A549 (cell line): ENCODE results near the gene OR5B12. TPM values are rescaled to one million over a fixed set of nuclear protein-coding genes. Genes with fewer than 3 reads are reported as not detected.
"Not testable (repeated sequence)": the region's sequence is repeated elsewhere in the genome, so short reads cannot be mapped to it uniquely, and the experiment has no call there.

ENCODE experiments used
- ATAC-seq, 2 experiments: fragments of 200-7000 bp in 1 of 2; fragments of >200 bp in 1 of 2; cut with Nextera tagmentation in 1 of 2; cut with Tn5 transposase in 1 of 2; 3 replicates each; pipeline versions ENCODE4 v1.8.0 to v1.9.1; 2018 to 2020; ENCODE audit warnings: mild to moderate bottlenecking in 1 of 2, moderate library complexity in 1 of 2
- CTCF ChIA-PET: fragments of 300-600 bp; sonication (Branson Sonifier 250); formaldehyde crosslinking; extraction: SDS; loops from one replicate; lab custom pipeline; 2021; ENCODE audit warnings: antibody characterized with exemption, inconsistent platforms; lab: Yijun Ruan, JAX
- POLR2A ChIA-PET: fragments of 350-600 bp; formaldehyde crosslinking; extraction: SDS; loops from one replicate; lab custom pipeline; 2021; ENCODE audit warnings: antibody characterized with exemption, inconsistent platforms; lab: Yijun Ruan, JAX
- DNase-seq, 2 experiments: peaks; one replicate each; pipeline versions ENCODE4 v3.0.0 to v3.0.0-alpha.2; 2011 to 2016; ENCODE audit warnings: low read depth in 1 of 2, low spot score in 1 of 2
- FAIRE-seq: peaks from 2 replicates; lab custom pipeline; 2011; peaks lifted over from hg19 to GRCh38; lab: Jason Lieb, UNC
- H3K27ac ChIP-seq, 2 experiments: fragments of >200 bp; sonication (Bioruptor Twin); formaldehyde crosslinking; 3 replicates each; pipeline ENCODE4 v1.5.1; 2016 to 2017
- H3K4me1 ChIP-seq: fragments of >200 bp; sonication (Bioruptor Twin); formaldehyde crosslinking; 3 replicates; pipeline ENCODE4 v1.6.1; 2016
- H3K4me2 ChIP-seq: fragments of >200 bp; sonication (Bioruptor Twin); formaldehyde crosslinking; 3 replicates; pipeline ENCODE4 v1.6.1; 2016
- H3K4me3 ChIP-seq: fragments of >200 bp; sonication (Bioruptor Twin); formaldehyde crosslinking; 3 replicates; pipeline ENCODE4 v1.5.1; 2016
- H3K9me3 ChIP-seq: fragments of >200 bp; sonication (Bioruptor Twin); formaldehyde crosslinking; 3 replicates; pipeline ENCODE4 v1.6.1; 2016
- BHLHE40 ChIP-seq: IDR thresholded peaks from 2 replicates; pipeline ENCODE4 v1.6.1; 2012; ENCODE audit warnings: low read depth, low read length, inconsistent platforms
- CBX8 ChIP-seq: fragments of 200-600 bp; sonication (generic); IDR thresholded peaks from 2 replicates; pipeline ENCODE4 v1.6.1; 2016
- CEBPB ChIP-seq, 2 experiments: fragments of >200 bp in 1 of 2; sonication (Bioruptor Twin) in 1 of 2; formaldehyde crosslinking in 1 of 2; IDR thresholded peaks; 2 replicates each; pipeline ENCODE4 v1.6.1; 2012 to 2016
- EHF ChIP-seq: fragments of 250-450 bp; sonication (Bioruptor Pico); IDR thresholded peaks from 2 replicates; pipeline ENCODE4 v1.5.0; 2020; ENCODE audit warnings: mild to moderate bottlenecking
- ESRRA ChIP-seq: fragments of 150-350 bp; IDR thresholded peaks from 2 replicates; pipeline ENCODE4 v1.6.1; 2014; ENCODE audit warnings: mild to moderate bottlenecking, low read length, borderline replicate concordance
- FOXS1 ChIP-seq: fragments of 250-450 bp; sonication (Bioruptor Pico); IDR thresholded peaks from 2 replicates; pipeline ENCODE4 v1.5.0; 2020; ENCODE audit warnings: mild to moderate bottlenecking, moderate library complexity
- GATA3 ChIP-seq: IDR thresholded peaks from 2 replicates; pipeline ENCODE4 v1.6.1; 2012; ENCODE audit warnings: borderline replicate concordance
- HOXB5 ChIP-seq: fragments of 250-450 bp; sonication (Bioruptor Pico); IDR thresholded peaks from 2 replicates; pipeline ENCODE4 v1.5.0; 2020; ENCODE audit warnings: mild to moderate bottlenecking, moderate library complexity
- JUNB ChIP-seq: fragments of >200 bp; sonication (Bioruptor Twin); formaldehyde crosslinking; IDR thresholded peaks from 2 replicates; pipeline ENCODE4 v1.6.1; 2016
- MAFK ChIP-seq: fragments of 450-650 bp; IDR thresholded peaks from 2 replicates; pipeline ENCODE4 v1.6.1; 2014; ENCODE audit not compliant: partially characterized antibody
- MAZ ChIP-seq: fragments of 150-350 bp; IDR thresholded peaks from 2 replicates; pipeline ENCODE4 v1.6.1; 2014; ENCODE audit warnings: antibody characterized with exemption, low read depth, low read length, borderline replicate concordance
- MYC ChIP-seq: IDR thresholded peaks from 2 replicates; pipeline ENCODE4 v1.6.1; 2012; ENCODE audit warnings: mild to moderate bottlenecking, inconsistent platforms, low read length, improper control_type of control experiment, borderline replicate concordance
- POLR2AphosphoS2 ChIP-seq: conservative IDR thresholded peaks from 2 replicates; pipeline ENCODE4 v1.6.1; 2012; ENCODE audit warnings: low read length, improper control_type of control experiment, inconsistent platforms
- RARB ChIP-seq: fragments of 250-450 bp; sonication (Bioruptor Pico); IDR thresholded peaks from 2 replicates; pipeline ENCODE4 v1.8.0; 2021; ENCODE audit warnings: mild to moderate bottlenecking, moderate library complexity
- RCOR1 ChIP-seq: fragments of 150-350 bp; IDR thresholded peaks from 2 replicates; pipeline ENCODE4 v1.6.1; 2014; ENCODE audit warnings: antibody characterized with exemption, low read length, low read depth
- SREBF2 ChIP-seq: fragments of 450-650 bp; IDR thresholded peaks from 2 replicates; pipeline ENCODE4 v1.6.1; 2014; ENCODE audit warnings: mild to moderate bottlenecking, moderate library complexity
- TFCP2L1 ChIP-seq: fragments of 250-450 bp; sonication (Bioruptor Pico); IDR thresholded peaks from 2 replicates; pipeline ENCODE4 v1.5.0; 2021; ENCODE audit warnings: mild to moderate bottlenecking
- ZNF302 ChIP-seq: fragments of 250-450 bp; sonication (Bioruptor Pico); IDR thresholded peaks from 2 replicates; pipeline ENCODE4 v1.9.0; 2021; ENCODE audit warnings: inconsistent platforms, mild to moderate bottlenecking, moderate library complexity
- ZSCAN20 ChIP-seq: fragments of 250-450 bp; sonication (Bioruptor Pico); IDR thresholded peaks from 2 replicates; pipeline ENCODE4 v1.8.0; 2022; ENCODE audit warnings: mild to moderate bottlenecking, moderate library complexity
- WGBS: methylation state at CpG from one replicate; pipeline ENCODE4 v1.1.6; 2017; ENCODE audit errors: missing lambda C conversion rate; 5-methylcytosine and 5-hydroxymethylcytosine counted together
- polyA plus RNA-seq, 4 experiments: library from polyadenylated mRNA; depleted of rRNA in 3 of 4; stranded (reverse); fragments of >200 nt; fragmentation: RNase III in 1 of 4; extraction: RNeasy Plus Mini Kit Qiagen cat#74134 plus additional on column Dnase treatment in 1 of 4; gene quantifications; 2 replicates in 3 of 4; 3 replicates in 1 of 4; pipeline ENCODE4 v1.2.3, GENCODE V29; 2011 to 2017
- TF ChIP-seq, protein P1 (sequence below): fragments of 250-450 bp; sonication (Bioruptor Pico); IDR thresholded peaks from 2 replicates; pipeline ENCODE4 v1.5.0; 2020; ENCODE audit warnings: low read depth, mild to moderate bottlenecking, moderate library complexity

The OR5B12 gene
- polyA plus RNA-seq, 2 of the 4 experiments (the other 2 are of a cell fraction) = not detected

DNA sequence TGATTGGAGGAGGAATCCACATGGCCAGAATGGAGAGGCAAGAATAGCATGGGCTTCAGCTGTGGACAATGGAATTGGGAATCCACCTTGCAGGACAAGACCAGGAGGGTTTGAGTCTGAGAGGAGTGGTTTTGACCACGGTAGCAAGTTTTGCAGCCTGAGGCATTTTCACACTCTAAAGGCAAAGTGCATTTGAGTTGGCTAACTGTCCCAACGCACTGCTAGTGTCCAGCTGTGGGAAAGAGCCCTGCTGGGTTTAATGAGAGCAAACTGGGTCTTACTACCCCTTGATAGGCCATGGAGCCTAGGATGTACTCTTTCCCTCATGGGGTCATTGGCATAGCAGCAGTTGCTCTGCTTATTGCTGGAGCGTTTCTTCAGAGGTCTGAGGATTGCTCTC lies 14.0 kb downstream of the OR5B12 start, which contains the start of gene OR5B2:
TSS of gene OR5B2 (minus strand) at position 101 of the 400 bp plus-strand sequence. CDS start 4,860 bp downstream, outside the sequence.
- no peak for ATAC-seq
- no peak within 1 kb of the TSS for H3K27ac ChIP-seq
- POLR2A ChIA-PET = no interaction called here
- CTCF ChIA-PET = interaction anchor here (0.6 kb wide), 1 partner anchor 85 kb away, joined by 4 read pairs; no protein-coding TSS in a partner anchor
- TF ChIP-seq FOXS1 (CRISPR knock-in tag) (no peak), SREBF2 (no peak), GATA3 (no peak), POLR2AphosphoS2 (no peak)
- TF ChIP-seq, all 56 proteins: peak for 0
- Histone ChIP-seq H3K4me1 (no peaks in the 10 kb centered on the region), H3K9me3 (no peaks in the 10 kb centered on the region), H3K4me3 (no peak within 1 kb of the TSS), H3K4me2 (no peak within 1 kb of the TSS)
- DNase-seq (no peak), FAIRE-seq (no peak)
- WGBS = 0% methylated on average over 3 of the region's 3 CpGs

DNA sequence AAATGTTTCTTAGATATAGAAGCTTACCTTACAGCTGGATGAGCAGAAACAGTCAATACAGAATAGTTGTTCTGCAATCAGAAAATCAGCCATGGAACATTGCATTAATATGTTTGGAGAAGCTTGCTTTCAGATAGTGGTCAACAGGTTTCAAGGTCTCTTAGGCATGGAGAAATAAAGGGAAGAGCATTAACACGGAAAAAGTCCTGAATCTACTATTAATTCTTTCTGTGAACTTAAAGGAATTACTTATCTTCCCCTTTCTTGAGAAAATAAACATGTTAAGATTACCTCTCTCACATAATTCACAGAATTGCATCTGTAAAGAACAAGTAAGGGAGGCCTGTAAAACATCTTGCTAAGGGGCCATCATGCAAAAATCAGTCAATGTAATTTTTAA lies 35.3 kb downstream of the OR5B12 start, which contains the start of gene OR5B3:
TSS of gene OR5B3 (minus strand) at position 101 of the 400 bp plus-strand sequence. CDS start 3,465 bp downstream, outside the sequence.
- FAIRE-seq (no peak), DNase-seq (no peak), ATAC-seq (no peak)
- Histone ChIP-seq H3K4me3 (no peak within 1 kb of the TSS), H3K27ac (no peak within 1 kb of the TSS), H3K4me2 (no peak within 1 kb of the TSS), H3K9me3 (no peaks in the 10 kb centered on the region), H3K4me1 (no peaks in the 10 kb centered on the region)
- ChIA-PET POLR2A (no interaction called here), CTCF (no interaction called here)
- WGBS = 0% methylated on average over 1 of the region's 1 CpG
- TF ChIP-seq JUNB (no peak), RARB (CRISPR knock-in tag) (no peak), MAFK (no peak), CBX8 (no peak), ZSCAN20 (CRISPR knock-in tag) (no peak), SREBF2 (no peak), BHLHE40 (no peak), TFCP2L1 (CRISPR knock-in tag) (no peak), MYC (no peak), EHF (CRISPR knock-in tag) (no peak), HOXB5 (CRISPR knock-in tag) (no peak), ZNF302 (no peak), RCOR1 (no peak)

DNA sequence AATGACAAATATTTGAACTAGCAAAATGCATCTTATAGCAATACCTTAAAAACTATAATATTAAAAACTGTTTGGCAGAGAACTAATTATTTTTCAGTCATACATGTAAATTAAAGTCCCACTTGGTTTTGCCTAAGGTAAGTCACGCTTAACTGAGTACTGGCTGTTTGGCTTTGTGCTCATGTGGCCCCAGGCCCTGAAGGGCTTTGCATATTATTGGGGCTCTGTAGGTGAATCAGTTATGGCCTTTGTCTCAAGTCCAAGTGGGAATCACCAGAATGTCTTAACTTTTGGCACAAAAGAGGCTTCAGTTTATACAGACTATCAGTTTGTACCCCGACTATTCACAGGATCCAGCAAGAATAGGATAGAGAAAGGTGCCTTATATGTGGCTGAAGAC lies 42.4 kb downstream of the OR5B12 start:
- DNase-seq, H3K27ac ChIP-seq, H3K9me3 ChIP-seq, POLR2A ChIA-PET, ATAC-seq, H3K4me1 ChIP-seq, CTCF ChIA-PET, FAIRE-seq, H3K4me3 ChIP-seq, H3K4me2 ChIP-seq: not testable (repeated sequence)
- 0% methylated on average over 1 of the region's 2 CpGs for WGBS

DNA sequence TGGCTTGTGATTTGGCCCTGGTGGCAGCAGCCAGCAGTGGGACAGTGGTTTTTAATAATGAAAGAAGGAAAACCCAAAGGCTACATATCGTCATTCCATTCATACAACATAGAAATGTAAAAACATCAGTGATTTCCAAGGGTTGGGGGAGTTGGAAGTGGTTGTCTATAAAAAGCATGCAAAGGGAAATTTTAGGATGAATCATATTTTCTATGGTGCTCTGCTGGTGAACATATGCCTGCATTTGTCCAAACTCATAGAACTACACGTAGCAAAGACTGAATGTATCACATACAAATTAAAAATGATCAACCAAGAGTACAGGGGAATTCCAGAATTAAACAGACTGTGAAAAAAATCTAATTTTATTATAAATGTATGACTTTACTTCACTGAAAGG lies 46.5 kb downstream of the OR5B12 start:
- TF ChIP-seq GATA3 (no peak), SREBF2 (no peak), ZNF302 (no peak), CEBPB (IDR thresholded peaks at IDR 0.05) (no peak), RARB (CRISPR knock-in tag) (no peak), ESRRA (no peak), ZSCAN20 (CRISPR knock-in tag) (no peak), MAZ (no peak)
- TF ChIP-seq, protein P1, sequence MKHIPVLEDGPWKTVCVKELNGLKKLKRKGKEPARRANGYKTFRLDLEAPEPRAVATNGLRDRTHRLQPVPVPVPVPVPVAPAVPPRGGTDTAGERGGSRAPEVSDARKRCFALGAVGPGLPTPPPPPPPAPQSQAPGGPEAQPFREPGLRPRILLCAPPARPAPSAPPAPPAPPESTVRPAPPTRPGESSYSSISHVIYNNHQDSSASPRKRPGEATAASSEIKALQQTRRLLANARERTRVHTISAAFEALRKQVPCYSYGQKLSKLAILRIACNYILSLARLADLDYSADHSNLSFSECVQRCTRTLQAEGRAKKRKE (CRISPR knock-in tag) = no peak
- peak; percentile 23 for FAIRE-seq
- 3% methylated on average over 2 of the region's 2 CpGs for WGBS
- Histone ChIP-seq H3K27ac (no peak overlapping the region), H3K4me2 (no peak overlapping the region), H3K4me3 (no peak overlapping the region), H3K9me3 (0 out of 3 replicates have a peak, but pooled peaks cover 3% of the 10 kb centered on the region), H3K4me1 (no peaks in the 10 kb centered on the region)
- no peak for DNase-seq
- ChIA-PET POLR2A (no interaction called here), CTCF (no interaction called here)
- ATAC-seq = no peak
